Stimulated activated CD4-positive, alpha-beta T cell treated with anti-CD3 and anti-CD28 coated beads, TNF-alpha, amount 100 ng/mL, for 4 hours (primary cell): ENCODE results near the gene MAP4.
"Not testable (repeated sequence)": the region's sequence is repeated elsewhere in the genome, so short reads cannot be mapped to it uniquely, and the experiment has no call there.

ENCODE experiments used
- DNase-seq, 3 experiments: peaks; one replicate each; pipeline ENCODE4 v3.0.0-alpha.2; 2020; ENCODE audit warnings: low read depth in 3 of 3

Gene MAP4

GRCh38 chr3:48013288-48013980 is 2.8 kb downstream of the MAP4 start:
- DNase-seq: no peak

- DNase-seq: no peak
Measured at GRCh38 chr3:48012659-48013058, 3.6 kb downstream of the MAP4 start.

- DNase-seq: not testable (repeated sequence)
Measured at GRCh38 chr3:48008066-48008465, 8.2 kb downstream of the MAP4 start.

GRCh38 chr3:48007361-48007760 is 8.9 kb downstream of the MAP4 start:
- not testable (repeated sequence) for DNase-seq

GRCh38 chr3:48006794-48007193 is 9.4 kb downstream of the MAP4 start:
- DNase-seq: not testable (repeated sequence)

GRCh38 chr3:48004694-48005093 is 11.5 kb downstream of the MAP4 start:
- DNase-seq: no peak

GRCh38 chr3:48002787-48003186 is 13.4 kb downstream of the MAP4 start:
- no peak for DNase-seq

GRCh38 chr3:48001991-48002390 is 14.2 kb downstream of the MAP4 start:
- DNase-seq: no peak

- no peak for DNase-seq
Measured at GRCh38 chr3:48000212-48000611, 16.0 kb downstream of the MAP4 start.

- no peak for DNase-seq
Measured at GRCh38 chr3:47996440-47996839, 19.8 kb downstream of the MAP4 start.

- no peak for DNase-seq
Measured at GRCh38 chr3:47994180-47994579, 22.0 kb downstream of the MAP4 start.

- DNase-seq: no peak
Measured at GRCh38 chr3:47991341-47991740, 24.9 kb downstream of the MAP4 start.

- peak; percentile 19 to 64 (median 44) for DNase-seq
Measured at GRCh38 chr3:47989981-47990440, 26.2 kb downstream of the MAP4 start.

- DNase-seq: no peak
Measured at GRCh38 chr3:47985381-47985780, 30.8 kb downstream of the MAP4 start.

- DNase-seq: no peak
Measured at GRCh38 chr3:47984075-47984728, 32.0 kb downstream of the MAP4 start.

GRCh38 chr3:47980795-47981194 is 35.4 kb downstream of the MAP4 start:
- no peak for DNase-seq

GRCh38 chr3:47979070-47979469 is 37.1 kb downstream of the MAP4 start:
- DNase-seq: no peak

GRCh38 chr3:47978386-47978785 is 37.8 kb downstream of the MAP4 start:
- no peak for DNase-seq

GRCh38 chr3:47976135-47976732 is 40.0 kb downstream of the MAP4 start:
- DNase-seq: no peak

- no peak for DNase-seq
Measured at GRCh38 chr3:47974974-47975470, 41.2 kb downstream of the MAP4 start.

GRCh38 chr3:47971081-47971480 is 45.1 kb downstream of the MAP4 start:
- DNase-seq: no peak

GRCh38 chr3:47964740-47965139 is 51.5 kb downstream of the MAP4 start:
- DNase-seq: no peak
